Measurements from ENCODE around the gene ABCA13. TPM values are rescaled to one million over a fixed set of nuclear protein-coding genes. Genes with fewer than 3 reads are reported as not detected.

Gene ABCA13
- total RNA-seq, 4 donors from 2014 or later: 0.19 to 0.33 TPM; not detected in 2

DNA sequence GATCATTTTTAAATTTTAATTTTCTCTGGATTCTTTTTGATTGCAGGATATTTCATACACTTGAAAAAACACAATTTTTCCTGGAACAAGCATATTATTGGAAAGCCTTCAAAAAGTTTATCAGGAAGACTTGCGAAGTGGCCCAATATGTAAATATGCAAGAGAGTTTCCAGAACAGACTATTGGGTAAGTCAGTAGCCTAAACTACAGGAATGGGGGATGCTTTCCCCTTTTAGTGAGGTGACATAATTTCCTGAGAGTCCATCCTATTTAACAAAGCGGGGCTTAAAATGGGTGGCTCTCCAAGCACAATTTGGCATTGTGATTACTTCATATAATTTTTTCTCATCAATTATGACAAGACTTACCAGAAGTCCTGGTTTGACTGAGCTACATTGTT, 77.9 kb downstream of the ABCA13 start:
- TF ChIP-seq, protein P1, sequence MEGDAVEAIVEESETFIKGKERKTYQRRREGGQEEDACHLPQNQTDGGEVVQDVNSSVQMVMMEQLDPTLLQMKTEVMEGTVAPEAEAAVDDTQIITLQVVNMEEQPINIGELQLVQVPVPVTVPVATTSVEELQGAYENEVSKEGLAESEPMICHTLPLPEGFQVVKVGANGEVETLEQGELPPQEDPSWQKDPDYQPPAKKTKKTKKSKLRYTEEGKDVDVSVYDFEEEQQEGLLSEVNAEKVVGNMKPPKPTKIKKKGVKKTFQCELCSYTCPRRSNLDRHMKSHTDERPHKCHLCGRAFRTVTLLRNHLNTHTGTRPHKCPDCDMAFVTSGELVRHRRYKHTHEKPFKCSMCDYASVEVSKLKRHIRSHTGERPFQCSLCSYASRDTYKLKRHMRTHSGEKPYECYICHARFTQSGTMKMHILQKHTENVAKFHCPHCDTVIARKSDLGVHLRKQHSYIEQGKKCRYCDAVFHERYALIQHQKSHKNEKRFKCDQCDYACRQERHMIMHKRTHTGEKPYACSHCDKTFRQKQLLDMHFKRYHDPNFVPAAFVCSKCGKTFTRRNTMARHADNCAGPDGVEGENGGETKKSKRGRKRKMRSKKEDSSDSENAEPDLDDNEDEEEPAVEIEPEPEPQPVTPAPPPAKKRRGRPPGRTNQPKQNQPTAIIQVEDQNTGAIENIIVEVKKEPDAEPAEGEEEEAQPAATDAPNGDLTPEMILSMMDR (IDR thresholded peaks at IDR 0.05; ENCODE audit: low read depth): no peak

DNA sequence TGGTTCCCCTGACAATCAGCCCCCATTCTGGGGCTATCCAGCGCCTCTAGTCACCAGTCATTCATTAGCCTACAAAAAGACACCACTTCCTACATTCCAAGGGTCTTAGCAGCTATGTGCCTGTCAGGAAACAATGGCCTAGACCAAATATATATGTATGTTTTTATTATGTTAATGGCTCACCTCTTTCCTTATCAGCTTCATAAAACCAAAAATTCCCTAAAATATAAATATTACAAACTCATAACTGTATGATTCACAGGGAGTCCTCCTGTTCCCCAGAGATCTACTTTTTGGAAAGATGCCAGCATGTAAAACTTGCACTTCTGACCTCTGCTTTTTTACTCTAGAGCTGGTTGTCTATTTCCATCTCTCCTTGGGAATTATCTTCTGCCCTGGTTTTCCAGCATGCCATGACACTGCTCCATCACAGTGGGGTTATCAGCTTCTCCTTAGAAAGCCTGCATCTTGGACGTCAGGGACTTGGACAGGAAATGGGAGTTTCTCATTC, 79.2 kb downstream of the ABCA13 start:
- TF ChIP-seq, protein P1 (IDR thresholded peaks at IDR 0.05; ENCODE audit: low read depth): no peak

DNA sequence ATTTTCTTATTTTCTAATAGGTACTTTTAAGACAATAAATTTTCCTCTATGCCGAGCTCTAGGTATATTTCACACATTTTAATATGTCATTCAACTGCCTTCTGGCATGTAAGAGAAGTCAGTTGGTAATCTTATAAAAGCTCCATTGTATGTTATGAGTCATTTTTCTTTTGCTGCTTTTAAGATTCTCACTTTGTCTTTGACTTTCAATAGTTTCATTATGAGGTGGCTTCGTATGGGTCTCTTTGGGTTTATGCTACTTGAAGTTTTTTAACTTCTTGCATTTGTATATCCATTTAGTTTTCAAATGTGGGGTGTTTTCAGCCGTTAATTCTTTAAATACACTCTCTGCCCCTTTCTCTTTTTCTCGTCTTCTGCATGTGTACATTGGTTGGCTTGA, 80.5 kb downstream of the ABCA13 start:
- TF ChIP-seq, protein P1 (IDR thresholded peaks at IDR 0.05; ENCODE audit: low read depth): no peak

DNA sequence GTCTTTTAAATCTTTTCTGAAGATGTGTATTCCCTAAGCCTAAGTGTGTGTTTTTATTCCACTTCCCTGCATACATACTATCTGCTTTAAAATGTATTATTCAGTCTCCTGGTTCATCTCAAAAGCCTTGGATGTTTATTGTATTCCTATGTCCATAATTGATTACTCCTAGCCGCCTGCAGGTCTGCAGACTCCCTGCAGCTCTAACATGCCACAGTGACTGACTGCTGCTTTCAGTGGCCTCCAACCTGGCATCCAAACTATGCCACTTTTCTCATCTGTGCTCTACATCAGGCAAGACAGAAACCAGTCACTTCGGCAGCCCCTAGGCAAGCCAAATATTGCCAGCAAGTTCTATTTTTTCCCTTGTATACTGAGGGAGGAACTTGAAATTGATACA, 81.7 kb downstream of the ABCA13 start:
- TF ChIP-seq, protein P1 (IDR thresholded peaks at IDR 0.05; ENCODE audit: low read depth): no peak

DNA sequence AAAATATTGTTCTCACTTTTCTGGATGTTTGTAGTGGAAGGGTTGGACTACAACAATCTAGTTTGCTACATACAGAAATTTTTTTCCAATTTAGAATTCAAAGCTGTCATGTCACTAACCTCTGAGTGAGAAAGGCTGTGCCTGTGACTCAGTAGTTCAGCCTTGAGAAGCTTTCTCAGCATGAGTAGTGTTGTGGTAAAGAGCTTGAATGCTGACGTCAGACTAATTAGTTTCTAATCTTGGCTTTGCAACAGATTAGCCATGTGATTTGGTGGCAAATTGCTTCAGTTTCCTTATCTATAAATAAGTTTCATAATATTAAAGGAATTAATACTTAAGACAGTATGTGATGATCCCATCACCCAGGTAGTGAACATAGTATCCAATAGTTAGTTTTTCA, 83.8 kb downstream of the ABCA13 start:
- TF ChIP-seq, protein P1 (IDR thresholded peaks at IDR 0.05; ENCODE audit: low read depth): no peak

DNA sequence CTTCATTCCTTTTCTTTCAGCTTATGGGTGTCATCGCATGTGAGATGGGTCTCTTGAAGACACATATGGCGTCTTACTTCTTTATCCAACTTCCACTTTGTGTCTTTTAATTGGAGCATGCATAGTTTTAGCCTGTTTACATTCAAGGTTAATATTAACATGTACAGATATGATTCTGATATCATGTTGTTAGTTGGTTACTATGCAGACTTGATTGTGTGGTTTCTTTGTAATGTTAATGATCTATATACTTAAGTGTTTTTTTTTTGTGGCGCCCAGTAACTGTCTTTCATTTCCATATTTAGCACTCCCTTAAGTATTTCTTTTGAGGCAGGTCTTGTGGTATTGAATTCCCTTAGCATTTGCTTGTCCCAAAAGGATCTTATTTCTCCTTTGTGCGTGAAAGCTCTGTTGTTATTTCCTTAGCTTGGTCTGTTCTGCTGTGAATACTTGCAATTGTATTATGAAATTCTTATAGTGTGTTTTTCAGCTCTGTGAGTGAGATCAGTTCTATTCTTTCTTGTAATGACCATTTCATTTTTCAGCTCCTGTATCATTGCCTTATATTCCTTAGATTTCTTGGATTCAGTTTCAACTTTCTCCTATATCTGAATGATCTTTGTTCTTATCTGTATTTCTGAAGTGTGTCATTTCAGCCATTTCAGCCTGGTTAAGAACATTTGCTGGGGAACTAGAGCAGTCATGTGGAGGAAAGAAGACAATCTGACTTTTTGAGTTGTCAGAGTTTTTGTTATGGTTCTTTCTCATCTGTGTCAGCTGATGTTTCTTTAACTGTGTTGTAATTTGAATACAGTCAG, 88.4 kb downstream of the ABCA13 start:
- TF ChIP-seq, protein P1 (IDR thresholded peaks at IDR 0.05; ENCODE audit: low read depth): no peak

DNA sequence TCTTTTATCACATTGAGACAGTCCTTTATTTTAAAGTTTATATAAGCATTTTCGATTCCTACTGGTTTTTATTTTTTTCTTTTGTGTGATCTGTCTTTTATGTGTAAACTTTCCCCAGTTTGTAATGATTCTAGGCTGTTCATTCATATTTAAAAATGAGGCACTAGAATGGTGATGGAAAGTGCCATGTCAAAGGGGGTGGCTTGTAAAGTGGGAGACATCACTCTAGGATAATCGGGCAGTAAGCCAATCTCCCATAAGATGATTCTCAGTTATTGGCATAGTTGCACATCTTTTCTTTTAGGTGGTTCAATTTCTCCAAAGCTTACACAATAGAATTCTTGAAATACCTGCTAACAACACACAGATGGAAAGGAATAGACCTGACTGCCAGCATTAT, 90.4 kb downstream of the ABCA13 start:
- TF ChIP-seq, protein P1 (IDR thresholded peaks at IDR 0.05; ENCODE audit: low read depth): no peak
